Gastrocnemius medialis (tissue), 4 donors: Measurements from ENCODE around the gene SUSD1.

ENCODE experiments used
- POLR2A ChIP-seq, 2 donors: fragments of 450-650 bp; IDR thresholded peaks; one replicate each; pipeline ENCODE4 v1.6.1; 2017; ENCODE audit warnings: antibody characterized with exemption in 2 of 2, mild to moderate bottlenecking in 2 of 2, moderate library complexity in 2 of 2
- TF ChIP-seq, protein P1 (sequence below), 5 experiments: fragments of 450-650 bp in 3 of 5; fragments of 200-600 bp in 2 of 5; sonication (generic) in 2 of 5; IDR thresholded peaks in 4 of 5; conservative IDR thresholded peaks in 1 of 5; 1 replicate in 4 of 5; 2 replicates in 1 of 5; pipeline ENCODE4 v1.5.1; 2016 to 2019; ENCODE audit warnings: antibody characterized with exemption in 5 of 5, mild to moderate bottlenecking in 3 of 5, moderate library complexity in 3 of 5

DNA sequence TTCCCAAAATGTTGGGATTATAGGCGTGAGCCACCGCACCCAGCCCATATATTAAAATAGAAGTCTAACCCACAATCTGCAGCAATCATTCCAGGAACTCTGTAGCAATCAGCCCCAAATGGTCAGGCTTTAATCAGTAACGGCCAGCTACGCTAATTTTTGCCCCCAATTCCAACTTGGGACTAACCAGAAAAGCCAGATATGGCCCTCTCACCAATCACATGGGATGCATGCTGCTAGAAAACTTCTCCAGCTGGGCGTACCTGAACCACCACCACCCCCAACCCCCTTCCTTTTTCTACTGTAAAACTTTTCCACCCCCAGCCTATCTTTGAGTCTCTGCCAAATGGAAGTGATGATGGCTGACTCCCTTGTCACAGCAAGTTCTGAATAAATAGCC lies 4.1 kb downstream of the SUSD1 start:
- TF ChIP-seq, protein P1, sequence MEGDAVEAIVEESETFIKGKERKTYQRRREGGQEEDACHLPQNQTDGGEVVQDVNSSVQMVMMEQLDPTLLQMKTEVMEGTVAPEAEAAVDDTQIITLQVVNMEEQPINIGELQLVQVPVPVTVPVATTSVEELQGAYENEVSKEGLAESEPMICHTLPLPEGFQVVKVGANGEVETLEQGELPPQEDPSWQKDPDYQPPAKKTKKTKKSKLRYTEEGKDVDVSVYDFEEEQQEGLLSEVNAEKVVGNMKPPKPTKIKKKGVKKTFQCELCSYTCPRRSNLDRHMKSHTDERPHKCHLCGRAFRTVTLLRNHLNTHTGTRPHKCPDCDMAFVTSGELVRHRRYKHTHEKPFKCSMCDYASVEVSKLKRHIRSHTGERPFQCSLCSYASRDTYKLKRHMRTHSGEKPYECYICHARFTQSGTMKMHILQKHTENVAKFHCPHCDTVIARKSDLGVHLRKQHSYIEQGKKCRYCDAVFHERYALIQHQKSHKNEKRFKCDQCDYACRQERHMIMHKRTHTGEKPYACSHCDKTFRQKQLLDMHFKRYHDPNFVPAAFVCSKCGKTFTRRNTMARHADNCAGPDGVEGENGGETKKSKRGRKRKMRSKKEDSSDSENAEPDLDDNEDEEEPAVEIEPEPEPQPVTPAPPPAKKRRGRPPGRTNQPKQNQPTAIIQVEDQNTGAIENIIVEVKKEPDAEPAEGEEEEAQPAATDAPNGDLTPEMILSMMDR (IDR thresholded peaks at IDR 0.05 in 4 of 5, conservative IDR thresholded peaks at IDR 0.05 in 1 of 5): no peak
- no peak for TF ChIP-seq POLR2A (IDR thresholded peaks at IDR 0.05)
